ENCODE measurements around the gene FCHO2. TPM values are rescaled to one million over a fixed set of nuclear protein-coding genes. Genes with fewer than 3 reads are reported as not detected.

The FCHO2 gene
- total RNA-seq, 1 experiment from 2014 or later: 14.9 TPM

- TF ChIP-seq GRHL2 (CRISPR knock-in tag; IDR thresholded peaks at IDR 0.05; ENCODE audit: insufficient replicate concordance, severe bottlenecking): no peak
- no peak for TF ChIP-seq ARID4B (CRISPR knock-in tag; IDR thresholded peaks at IDR 0.05; ENCODE audit: borderline replicate concordance)
- no peak for TF ChIP-seq ZNF423 (CRISPR knock-in tag; IDR thresholded peaks at IDR 0.05)
- TF ChIP-seq FOXJ3 (CRISPR knock-in tag; IDR thresholded peaks at IDR 0.05; ENCODE audit: borderline replicate concordance): no peak
- TF ChIP-seq ELF4 (CRISPR knock-in tag; IDR thresholded peaks at IDR 0.05; ENCODE audit: low read depth): no peak
- no peak for TF ChIP-seq NFYB (CRISPR knock-in tag; conservative IDR thresholded peaks at IDR 0.05; ENCODE audit: low read depth)
- no peak for TF ChIP-seq TP53 (CRISPR knock-in tag; IDR thresholded peaks at IDR 0.05)
- Mint-ChIP-seq H3K27ac (no peak overlapping the region), H3K9me3 (peaks cover 33% of the 10 kb centered on the region), H3K27me3 (ENCODE audit: low read depth) (peaks cover 6% of the 10 kb centered on the region), H3K4me1 (no peaks in the 10 kb centered on the region), H3K36me3 (peaks cover 24% of the 10 kb centered on the region), H3K4me3 (no peak overlapping the region)
- ChIA-PET CTCF (interaction anchor here (0.9 kb wide), 1 partner anchor 119 kb away, joined by 3 read pairs; no protein-coding TSS in a partner anchor), POLR2A (no interaction called here)
- DNase-seq (ENCODE audit: low spot score) (no peak), ATAC-seq (no peak)
Measured at GRCh38 chr5:72938206-72938605, 17.6 kb upstream of the FCHO2 start.

DNA sequence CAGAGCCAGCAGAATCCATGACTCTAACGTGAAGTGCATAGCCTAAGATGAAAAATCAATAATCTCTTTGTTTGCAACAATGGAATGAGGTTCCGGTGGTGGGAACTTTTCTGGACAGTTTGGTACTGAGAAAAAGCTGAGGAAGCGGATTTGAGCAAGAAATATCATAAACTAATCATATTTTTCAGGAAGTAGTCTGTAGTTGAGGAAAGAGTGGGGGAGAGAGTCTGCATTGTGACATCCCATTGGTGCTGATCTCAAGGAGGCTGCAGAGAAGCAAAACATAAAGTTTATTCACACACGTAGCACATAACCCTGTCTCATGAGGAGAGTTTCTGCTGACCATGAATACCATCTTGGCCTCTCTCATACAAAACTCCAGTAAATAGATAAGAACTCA, 15.8 kb upstream of the FCHO2 start:
- H3K4me1 Mint-ChIP-seq: no peaks in the 10 kb centered on the region
- H3K27me3 Mint-ChIP-seq (ENCODE audit: low read depth): peaks cover 3% of the 10 kb centered on the region; the same call in 1 of the 2 replicates
- peaks cover 16% of the 10 kb centered on the region for H3K9me3 Mint-ChIP-seq
- ATAC-seq: no peak
- no peak overlapping the region for H3K27ac Mint-ChIP-seq
- ChIA-PET CTCF (no interaction called here), POLR2A (no interaction called here)
- DNase-seq (ENCODE audit: low spot score): no peak
- H3K36me3 Mint-ChIP-seq: peaks cover 13% of the 10 kb centered on the region
- no peak overlapping the region for H3K4me3 Mint-ChIP-seq
- no peak for TF ChIP-seq ATF2 (CRISPR knock-in tag; IDR thresholded peaks at IDR 0.05; ENCODE audit: borderline replicate concordance, low read depth)
- TF ChIP-seq FOXK1 (CRISPR knock-in tag; IDR thresholded peaks at IDR 0.05): no peak
- TF ChIP-seq SMAD3 (CRISPR knock-in tag; IDR thresholded peaks at IDR 0.05; ENCODE audit: borderline replicate concordance): no peak
- TF ChIP-seq ZNF396 (CRISPR knock-in tag; IDR thresholded peaks at IDR 0.05; ENCODE audit: borderline replicate concordance): no peak
- TF ChIP-seq ZNF263 (CRISPR knock-in tag; IDR thresholded peaks at IDR 0.05; ENCODE audit: low read depth): no peak
- TF ChIP-seq ESRRA (CRISPR knock-in tag; IDR thresholded peaks at IDR 0.05; ENCODE audit: borderline replicate concordance): no peak
- TF ChIP-seq ATF3 (CRISPR knock-in tag; conservative IDR thresholded peaks at IDR 0.05): no peak
- TF ChIP-seq ZNF416 (CRISPR knock-in tag; IDR thresholded peaks at IDR 0.05): no peak
- no peak for TF ChIP-seq KAT7 (CRISPR knock-in tag; IDR thresholded peaks at IDR 0.05; ENCODE audit: borderline replicate concordance)
- no peak for TF ChIP-seq ZNF423 (CRISPR knock-in tag; IDR thresholded peaks at IDR 0.05)
- no peak for TF ChIP-seq ARID4B (CRISPR knock-in tag; IDR thresholded peaks at IDR 0.05; ENCODE audit: borderline replicate concordance)
- TF ChIP-seq E2F1 (CRISPR knock-in tag; IDR thresholded peaks at IDR 0.05): no peak
- no peak for TF ChIP-seq CBFB (CRISPR knock-in tag; IDR thresholded peaks at IDR 0.05; ENCODE audit: low read depth)
- TF ChIP-seq, protein P1, sequence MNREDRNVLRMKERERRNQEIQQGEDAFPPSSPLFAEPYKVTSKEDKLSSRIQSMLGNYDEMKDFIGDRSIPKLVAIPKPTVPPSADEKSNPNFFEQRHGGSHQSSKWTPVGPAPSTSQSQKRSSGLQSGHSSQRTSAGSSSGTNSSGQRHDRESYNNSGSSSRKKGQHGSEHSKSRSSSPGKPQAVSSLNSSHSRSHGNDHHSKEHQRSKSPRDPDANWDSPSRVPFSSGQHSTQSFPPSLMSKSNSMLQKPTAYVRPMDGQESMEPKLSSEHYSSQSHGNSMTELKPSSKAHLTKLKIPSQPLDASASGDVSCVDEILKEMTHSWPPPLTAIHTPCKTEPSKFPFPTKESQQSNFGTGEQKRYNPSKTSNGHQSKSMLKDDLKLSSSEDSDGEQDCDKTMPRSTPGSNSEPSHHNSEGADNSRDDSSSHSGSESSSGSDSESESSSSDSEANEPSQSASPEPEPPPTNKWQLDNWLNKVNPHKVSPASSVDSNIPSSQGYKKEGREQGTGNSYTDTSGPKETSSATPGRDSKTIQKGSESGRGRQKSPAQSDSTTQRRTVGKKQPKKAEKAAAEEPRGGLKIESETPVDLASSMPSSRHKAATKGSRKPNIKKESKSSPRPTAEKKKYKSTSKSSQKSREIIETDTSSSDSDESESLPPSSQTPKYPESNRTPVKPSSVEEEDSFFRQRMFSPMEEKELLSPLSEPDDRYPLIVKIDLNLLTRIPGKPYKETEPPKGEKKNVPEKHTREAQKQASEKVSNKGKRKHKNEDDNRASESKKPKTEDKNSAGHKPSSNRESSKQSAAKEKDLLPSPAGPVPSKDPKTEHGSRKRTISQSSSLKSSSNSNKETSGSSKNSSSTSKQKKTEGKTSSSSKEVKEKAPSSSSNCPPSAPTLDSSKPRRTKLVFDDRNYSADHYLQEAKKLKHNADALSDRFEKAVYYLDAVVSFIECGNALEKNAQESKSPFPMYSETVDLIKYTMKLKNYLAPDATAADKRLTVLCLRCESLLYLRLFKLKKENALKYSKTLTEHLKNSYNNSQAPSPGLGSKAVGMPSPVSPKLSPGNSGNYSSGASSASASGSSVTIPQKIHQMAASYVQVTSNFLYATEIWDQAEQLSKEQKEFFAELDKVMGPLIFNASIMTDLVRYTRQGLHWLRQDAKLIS (CRISPR knock-in tag; IDR thresholded peaks at IDR 0.05; ENCODE audit: borderline replicate concordance): no peak
